ENCODE data around the gene ZSCAN21.

The ZSCAN21 gene

GRCh38 chr7:100079024-100079560 is 29.5 kb downstream of the ZSCAN21 start:
- DNase-seq, result no peak

DNA sequence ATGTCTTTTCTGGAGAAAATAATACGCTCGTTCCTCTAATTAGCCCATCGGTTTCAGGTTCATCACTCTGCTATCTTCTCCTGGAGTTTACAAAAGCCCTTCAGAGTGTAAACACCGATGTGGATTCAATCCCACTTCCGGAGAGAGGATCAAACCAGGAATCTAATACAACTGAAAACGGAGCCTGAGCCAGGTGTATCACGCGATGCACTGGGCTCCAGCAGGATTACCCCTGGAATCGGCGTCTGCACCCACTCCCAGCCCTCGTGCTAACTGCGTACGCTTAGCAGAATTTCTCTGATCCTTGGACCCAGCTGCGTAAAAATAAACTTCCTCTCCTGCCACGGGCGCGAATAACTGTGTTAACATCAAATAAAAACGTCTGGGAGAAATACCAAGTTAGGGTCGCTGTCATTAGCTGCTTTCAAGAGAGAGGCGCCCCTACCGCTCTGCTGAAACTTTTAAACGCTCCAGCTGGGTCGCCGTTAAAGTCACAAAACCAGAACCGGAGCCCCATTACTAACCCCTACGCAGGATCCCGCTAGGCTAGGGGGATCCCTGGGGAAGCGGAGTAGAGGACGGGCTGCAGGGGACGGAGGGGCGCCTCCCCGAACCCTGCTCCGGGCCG is 31.4 kb downstream of the ZSCAN21 start:
- peak; percentile 33 for DNase-seq

DNA sequence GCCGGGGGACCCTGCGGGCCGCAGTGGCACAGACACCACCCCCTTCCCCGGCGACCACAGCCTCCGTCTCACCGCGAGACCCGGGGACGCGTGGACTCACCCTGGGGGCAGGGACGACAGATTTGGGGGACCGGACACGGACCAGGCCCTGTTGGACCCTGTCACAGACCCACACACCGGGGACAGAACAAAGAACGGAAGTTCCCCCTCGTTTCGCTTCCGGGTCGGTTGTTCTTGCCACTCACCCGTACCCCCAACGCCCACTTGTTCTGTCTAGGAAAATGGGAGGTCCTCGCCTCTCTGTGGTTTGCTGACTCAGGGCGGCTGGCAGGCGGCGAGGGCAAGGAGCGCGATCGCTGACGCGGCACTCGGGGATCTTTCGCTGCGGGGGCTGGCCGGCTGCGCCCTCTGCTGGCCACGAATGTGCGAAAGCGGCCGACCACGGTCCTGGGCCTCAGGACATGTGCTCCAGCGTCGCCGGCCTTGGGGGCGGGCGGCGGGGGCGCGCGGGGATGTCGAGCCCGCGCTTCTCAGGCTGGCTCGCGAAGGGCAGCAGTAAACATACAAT is 32.0 kb downstream of the ZSCAN21 start, which contains the start of gene ZNF3:
Gene ZNF3, minus strand, starts transcription at position 189 of the 568 bp plus-strand sequence. CDS start 4,366 bp downstream, outside the sequence.
- DNase-seq, result peak; percentile 94

GRCh38 chr7:100082978-100083377 is 33.4 kb downstream of the ZSCAN21 start:
- no peak for DNase-seq

DNA sequence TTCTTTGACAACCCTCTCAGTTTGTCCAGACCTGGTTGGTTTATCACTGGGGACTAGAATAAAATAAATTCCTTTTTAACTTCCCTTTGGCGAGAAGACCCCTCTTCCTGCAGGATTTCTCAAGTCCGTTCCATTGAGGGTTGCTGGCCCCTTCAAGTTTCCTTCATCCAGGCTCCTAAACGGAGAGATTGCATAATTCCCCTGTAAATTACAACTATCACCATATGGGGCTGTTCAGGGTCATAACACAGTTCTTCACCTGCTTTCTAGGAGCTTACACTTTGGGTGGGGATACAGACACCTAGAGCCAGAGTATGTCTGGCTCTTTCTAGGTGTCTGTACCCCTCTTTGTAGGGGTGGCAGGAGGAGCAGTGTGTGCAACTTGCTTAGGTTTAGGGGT is 35.9 kb downstream of the ZSCAN21 start:
- DNase-seq, result no peak

DNA sequence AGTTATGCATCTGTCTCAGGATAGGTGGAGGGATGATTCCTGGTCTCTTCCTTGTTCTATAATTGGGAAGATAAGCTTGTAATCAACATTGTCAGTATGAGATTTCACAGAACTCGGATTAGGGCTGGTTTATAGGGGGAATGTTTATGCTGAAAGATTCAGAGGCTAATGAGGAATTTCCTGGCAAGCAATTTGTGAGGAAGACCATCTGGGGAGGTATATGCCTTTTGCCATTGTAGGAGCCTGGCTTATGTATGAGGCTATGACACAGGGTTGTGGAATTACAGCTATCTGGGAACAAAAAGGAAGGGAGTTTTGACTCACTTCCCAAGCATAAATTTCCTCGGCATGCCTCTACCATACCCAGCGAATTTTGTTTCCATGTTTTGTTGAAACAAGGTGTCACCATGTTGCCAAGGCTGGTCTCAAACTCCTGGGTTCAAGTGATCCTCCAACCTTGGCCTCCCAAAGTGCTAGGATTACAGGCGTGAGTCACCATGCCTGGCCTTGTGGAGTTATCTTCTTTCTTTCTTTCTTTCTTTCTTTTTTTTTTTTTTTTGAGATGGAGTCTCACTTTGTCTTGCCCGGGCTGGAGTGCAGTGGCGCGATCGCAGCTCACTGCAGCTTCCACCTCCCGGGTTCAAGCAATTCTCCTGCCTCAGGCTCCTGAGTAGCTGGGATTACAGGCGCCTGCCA is 37.6 kb downstream of the ZSCAN21 start:
- DNase-seq, result peak; percentile 82

- no peak for DNase-seq
These were observed 38.6 kb downstream of the ZSCAN21 start for GRCh38 chr7:100088095-100088620.

- DNase-seq, result peak; percentile 50
These were observed 39.3 kb downstream of the ZSCAN21 start, which contains the start of gene COPS6 for GRCh38 chr7:100088621-100089457. Gene COPS6 (plus strand): TSS chr7:100088969. CDS start chr7:100088991, 22 bp downstream.

DNA sequence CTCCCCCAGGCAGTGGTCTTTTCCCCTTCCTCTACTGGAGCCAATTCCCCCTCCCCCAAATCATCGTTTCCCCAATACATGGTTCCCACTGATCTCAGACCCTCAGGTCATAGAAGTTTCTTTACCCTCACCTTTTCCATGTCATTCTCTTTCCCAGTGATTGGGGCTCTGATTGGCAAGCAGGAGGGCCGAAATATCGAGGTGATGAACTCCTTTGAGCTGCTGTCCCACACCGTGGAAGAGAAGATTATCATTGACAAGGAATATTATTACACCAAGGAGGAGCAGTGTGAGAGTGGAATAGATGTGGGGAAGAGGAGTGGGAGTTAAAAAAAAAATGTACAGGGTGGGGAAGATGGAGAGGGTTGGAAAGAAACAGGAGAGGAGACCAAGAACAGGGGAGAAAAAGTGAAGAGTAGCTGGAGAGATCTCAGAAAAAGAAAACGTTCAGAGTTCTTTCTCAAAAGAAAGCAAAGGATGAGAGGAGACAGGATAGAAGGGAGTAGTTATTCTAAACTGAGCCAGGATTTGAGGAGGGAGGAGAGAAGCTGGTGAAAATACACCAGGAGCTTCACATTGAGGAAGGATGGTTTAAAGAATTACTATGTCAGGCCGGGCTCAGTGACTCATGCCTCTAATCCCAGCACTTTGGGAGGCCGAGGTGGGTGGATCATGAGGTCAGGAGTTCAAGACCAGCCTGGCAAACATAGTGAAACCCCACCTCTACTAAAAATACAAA is 40.1 kb downstream of the ZSCAN21 start:
- DNase-seq, result no peak

- DNase-seq, result no peak
These were observed 41.2 kb downstream of the ZSCAN21 start for GRCh38 chr7:100090527-100091410.

- no peak for DNase-seq
These were observed 42.0 kb downstream of the ZSCAN21 start for GRCh38 chr7:100091411-100092181.

- DNase-seq, result no peak
These were observed 43.5 kb downstream of the ZSCAN21 start for GRCh38 chr7:100093054-100093453.

- DNase-seq, result no peak
These were observed 43.9 kb downstream of the ZSCAN21 start for GRCh38 chr7:100093498-100093897.

DNA sequence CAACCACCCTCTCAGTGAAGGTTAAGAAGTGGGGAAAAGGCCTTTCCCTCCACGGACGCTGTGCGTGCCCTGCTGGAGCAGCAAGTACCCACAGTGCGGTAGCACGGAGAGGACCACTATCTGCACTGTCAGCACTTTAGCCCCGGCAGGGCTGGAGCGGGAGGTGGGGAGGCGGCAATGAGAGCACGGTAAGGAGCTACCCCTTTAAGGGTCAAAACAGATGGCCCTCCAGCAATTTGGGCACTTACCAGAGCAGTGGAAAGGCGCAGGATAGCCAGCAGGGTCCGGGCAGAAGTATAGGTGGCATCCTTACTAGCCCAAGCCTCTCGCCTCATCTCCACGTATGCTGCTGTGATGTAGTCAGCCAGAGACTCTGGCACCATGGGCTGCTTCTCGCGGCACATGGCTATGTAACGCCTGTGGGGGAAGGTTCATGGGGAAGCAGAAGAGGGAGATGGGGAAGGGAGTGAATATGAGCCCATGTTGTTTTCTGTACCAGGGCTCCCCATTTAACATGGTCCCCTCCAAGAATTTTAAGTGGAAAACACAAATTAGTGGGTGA is 44.4 kb downstream of the ZSCAN21 start:
- no peak for DNase-seq

- DNase-seq, result no peak
These were observed 45.7 kb downstream of the ZSCAN21 start for GRCh38 chr7:100095289-100095688.

GRCh38 chr7:100095704-100096103 is 46.1 kb downstream of the ZSCAN21 start:
- no peak for DNase-seq

- DNase-seq, result no peak
These were observed 49.3 kb downstream of the ZSCAN21 start for GRCh38 chr7:100098913-100099312.

- no peak for DNase-seq
These were observed 49.9 kb downstream of the ZSCAN21 start for GRCh38 chr7:100099452-100099851.

DNA sequence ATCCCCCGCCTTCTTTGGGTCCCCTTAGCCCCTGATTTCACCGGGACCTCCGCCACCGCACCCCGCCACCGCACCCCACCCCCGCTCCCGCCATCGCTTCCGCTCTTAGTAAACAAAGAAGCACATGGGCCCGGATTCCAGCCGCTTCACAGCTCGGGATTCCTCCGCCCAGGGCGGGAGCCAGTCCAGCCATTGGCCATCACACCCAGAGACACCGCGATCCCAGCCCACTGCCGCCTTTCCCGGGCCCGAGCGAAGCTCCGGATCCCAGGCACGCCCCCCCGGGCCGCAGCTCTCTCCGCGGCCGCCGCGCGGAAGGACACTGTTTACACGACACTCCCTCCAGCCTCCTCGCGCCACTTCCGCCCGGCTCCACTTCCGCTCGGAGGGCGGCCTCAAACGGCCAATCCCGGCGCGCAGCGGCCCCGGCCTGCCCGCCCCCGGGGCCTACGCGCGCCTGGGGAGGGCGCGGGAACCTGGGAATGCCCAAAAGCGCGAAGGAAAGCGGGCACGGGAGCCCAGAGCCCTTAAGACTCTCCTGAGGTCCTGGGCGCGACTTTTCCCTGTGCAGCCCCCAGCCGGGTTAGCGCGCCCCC is 50.9 kb downstream of the ZSCAN21 start:
- peak; percentile 90 for DNase-seq
